ENCODE results near the gene PRKCZ.

DNA sequence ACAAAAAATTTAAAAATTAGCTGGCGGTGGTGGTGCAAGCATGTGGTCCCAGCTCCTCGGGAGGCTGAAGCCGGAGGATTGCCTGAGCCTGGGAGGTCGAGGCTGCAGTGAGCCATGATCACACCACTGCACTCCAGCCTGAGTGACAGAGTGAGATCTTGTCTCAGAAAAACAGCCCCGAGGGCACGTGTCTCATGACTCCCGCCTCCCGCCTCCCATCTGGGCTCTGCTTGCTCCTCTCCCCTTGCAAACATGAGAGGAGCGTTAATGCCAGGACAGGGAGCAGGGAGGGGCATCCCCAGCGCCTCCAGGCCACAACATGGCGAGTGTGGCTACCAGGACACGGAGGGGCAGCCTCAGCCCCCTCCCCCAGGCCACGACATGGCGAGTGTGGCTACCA lies 116.0 kb downstream of the PRKCZ start:
- no peak for TF ChIP-seq POLR2AphosphoS5 (IDR thresholded peaks at IDR 0.05; ENCODE audit: low read depth, low read length)
- no peak for TF ChIP-seq TAF1 (IDR thresholded peaks at IDR 0.05; ENCODE audit: borderline replicate concordance, insufficient read depth, low read length)

Measured in PFSK-1 (cell line).